ENCODE results near the gene HIVEP3. TPM values are rescaled to one million over a fixed set of nuclear protein-coding genes. Genes with fewer than 3 reads are reported as not detected.

The HIVEP3 gene
- total and polyA plus RNA-seq, 7 donors = 0.70 to 3.4 (median 2.1) TPM

GRCh38 chr1:41521766-41522165, 397.0 kb downstream of the HIVEP3 start:
- H3K4me1 ChIP-seq = peaks cover 11% of the 10 kb centered on the region
- peak in 1 of 2 donors; percentile 19 for DNase-seq
- WGBS, 3 donors = 86 to 89% (median 88%) methylated on average over 10 to 12 of the region's 12 CpGs
- H3K27ac ChIP-seq = no peak overlapping the region
- no peak overlapping the region for H3K4me3 ChIP-seq
- no peak for TF ChIP-seq CTCF (IDR thresholded peaks at IDR 0.05)
- H3K36me3 ChIP-seq (ENCODE audit: insufficient read depth in 1 of 2, low read depth in 1 of 2) = no peaks in the 10 kb centered on the region
- no peaks in the 10 kb centered on the region for H3K27me3 ChIP-seq (ENCODE audit: insufficient read depth in 3 of 3, low read length in 2 of 3)
- intact Hi-C loops (cut with DNase I) = no loop called here
- H3K9me3 ChIP-seq = no peaks in the 10 kb centered on the region
- no peak for ATAC-seq

- Histone ChIP-seq H3K36me3 (ENCODE audit: insufficient read depth in 1 of 2, low read depth in 1 of 2) (no peaks in the 10 kb centered on the region), H3K9me3 (no peaks in the 10 kb centered on the region), H3K27ac (no peak overlapping the region), H3K4me1 (peaks cover 18% of the 10 kb centered on the region), H3K4me3 (no peak overlapping the region), H3K27me3 (ENCODE audit: insufficient read depth in 3 of 3, low read length in 2 of 3) (no peaks in the 10 kb centered on the region)
- DNase-seq (peak in 1 of 2 donors; percentile 30), ATAC-seq (no peak)
- TF ChIP-seq CTCF (IDR thresholded peaks at IDR 0.05) = no peak
- WGBS, 3 donors = 87 to 91% (median 89%) methylated on average over 15 of the region's 15 CpGs
- intact Hi-C loops (cut with DNase I) = no loop called here
Measured at GRCh38 chr1:41520951-41521752, 397.6 kb downstream of the HIVEP3 start.

GRCh38 chr1:41519667-41520066, 399.1 kb downstream of the HIVEP3 start:
- Histone ChIP-seq H3K9me3 (no peaks in the 10 kb centered on the region), H3K27ac (no peak overlapping the region), H3K27me3 (ENCODE audit: insufficient read depth in 3 of 3, low read length in 2 of 3) (no peaks in the 10 kb centered on the region), H3K36me3 (ENCODE audit: insufficient read depth in 1 of 2, low read depth in 1 of 2) (no peaks in the 10 kb centered on the region), H3K4me1 (peaks cover 25% of the 10 kb centered on the region), H3K4me3 (no peak overlapping the region)
- TF ChIP-seq CTCF (IDR thresholded peaks at IDR 0.05) = no peak
- intact Hi-C loops (cut with DNase I) = loop anchor here in 1 of 2 donors (5.0 kb wide), 1 partner anchor 58 kb away; no protein-coding TSS in a partner anchor
- 77 to 95% (median 95%) methylated on average over 5 of the region's 5 CpGs for WGBS, 3 donors
- DNase-seq (no peak), ATAC-seq (no peak)

- intact Hi-C loops (cut with DNase I) = loop anchor here in 1 of 2 donors (5.0 kb wide), 1 partner anchor 59 kb away; no protein-coding TSS in a partner anchor
- no peak overlapping the region for H3K4me3 ChIP-seq
- H3K9me3 ChIP-seq = no peaks in the 10 kb centered on the region
- no peaks in the 10 kb centered on the region for H3K36me3 ChIP-seq (ENCODE audit: insufficient read depth in 1 of 2, low read depth in 1 of 2)
- peaks cover 25% of the 10 kb centered on the region for H3K4me1 ChIP-seq
- DNase-seq = peak in 1 of 2 donors; percentile 50
- H3K27me3 ChIP-seq (ENCODE audit: insufficient read depth in 3 of 3, low read length in 2 of 3) = no peaks in the 10 kb centered on the region
- TF ChIP-seq CTCF (IDR thresholded peaks at IDR 0.05) = no peak
- ATAC-seq = no peak
- no peak overlapping the region for H3K27ac ChIP-seq
- 84 to 92% (median 89%) methylated on average over 5 of the region's 5 CpGs for WGBS, 3 donors
Measured at GRCh38 chr1:41518471-41518870, 400.3 kb downstream of the HIVEP3 start.
